RCC 7860 (cell line): ENCODE results near the gene ACAD9.
"Not testable (repeated sequence)": the region's sequence is repeated elsewhere in the genome, so short reads cannot be mapped to it uniquely, and the experiment has no call there.

ENCODE experiments used
- DNase-seq: peaks from one replicate; pipeline ENCODE4 v3.0.0-alpha.2; 2015; ENCODE audit warnings: low spot score
- FAIRE-seq: peaks from 2 replicates; lab custom pipeline; 2012; peaks lifted over from hg19 to GRCh38; lab: Jason Lieb, UNC

ACAD9 gene

DNA sequence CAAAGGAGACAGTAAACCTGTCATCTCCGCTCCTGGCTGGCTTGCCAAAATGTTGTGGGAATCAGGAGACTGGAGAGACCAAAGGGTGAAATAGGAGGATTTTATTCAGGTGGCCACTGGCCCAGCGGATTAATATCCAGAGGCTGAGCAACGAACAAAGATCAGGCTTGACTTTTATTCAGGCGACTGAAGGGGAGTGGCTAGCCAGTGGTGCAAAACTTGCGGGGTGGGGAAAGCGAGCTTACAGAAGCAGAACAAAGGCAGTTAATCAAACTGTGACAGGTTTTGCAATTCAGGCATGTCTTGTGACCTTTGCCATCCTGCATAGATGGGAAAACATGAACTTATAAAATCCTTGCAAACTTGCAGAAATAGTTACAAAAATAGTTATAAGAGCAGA is 19.8 kb upstream of the ACAD9 start:
- DNase-seq, result no peak
- FAIRE-seq, result no peak

DNA sequence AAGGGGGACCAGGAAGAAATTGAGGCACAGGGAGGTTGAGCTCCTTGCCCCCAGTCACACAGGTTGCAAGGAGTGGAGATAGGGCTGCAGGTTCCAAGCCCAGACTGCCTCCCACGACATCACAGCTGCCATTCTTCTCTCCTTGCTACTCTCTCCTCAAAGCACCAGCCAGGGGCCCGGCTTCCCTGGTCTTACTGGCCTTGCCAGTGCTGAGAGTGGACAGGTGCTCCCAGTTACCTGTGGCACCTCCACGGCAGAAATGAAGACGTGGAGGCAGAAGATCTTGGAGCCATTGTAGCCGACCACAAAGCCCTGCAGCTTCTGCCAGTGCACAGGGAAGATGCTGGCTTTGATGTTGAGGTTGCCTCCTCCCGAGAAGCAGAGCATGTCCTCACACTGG is 17.9 kb upstream of the ACAD9 start:
- DNase-seq (no peak), FAIRE-seq (no peak)

DNA sequence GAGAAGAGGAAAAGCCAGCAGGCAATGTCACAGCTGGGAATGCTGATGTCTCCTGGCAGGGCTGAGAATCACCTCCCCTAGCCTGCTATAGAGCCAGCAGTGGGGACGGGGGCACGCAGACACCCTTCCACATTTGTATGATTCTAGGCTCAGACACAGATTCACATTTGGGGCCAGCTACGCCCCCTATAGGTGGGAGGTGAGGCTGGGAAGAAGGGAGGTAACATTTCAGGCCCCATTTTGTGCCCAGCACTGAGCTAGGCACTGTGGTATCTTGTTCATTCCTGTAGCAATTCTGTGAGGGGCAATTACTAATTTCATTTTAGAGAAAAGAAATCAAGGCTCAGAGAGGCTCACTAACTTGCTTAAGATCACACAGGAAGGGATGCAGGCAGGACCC is 15.9 kb upstream of the ACAD9 start:
- FAIRE-seq, result no peak

DNA sequence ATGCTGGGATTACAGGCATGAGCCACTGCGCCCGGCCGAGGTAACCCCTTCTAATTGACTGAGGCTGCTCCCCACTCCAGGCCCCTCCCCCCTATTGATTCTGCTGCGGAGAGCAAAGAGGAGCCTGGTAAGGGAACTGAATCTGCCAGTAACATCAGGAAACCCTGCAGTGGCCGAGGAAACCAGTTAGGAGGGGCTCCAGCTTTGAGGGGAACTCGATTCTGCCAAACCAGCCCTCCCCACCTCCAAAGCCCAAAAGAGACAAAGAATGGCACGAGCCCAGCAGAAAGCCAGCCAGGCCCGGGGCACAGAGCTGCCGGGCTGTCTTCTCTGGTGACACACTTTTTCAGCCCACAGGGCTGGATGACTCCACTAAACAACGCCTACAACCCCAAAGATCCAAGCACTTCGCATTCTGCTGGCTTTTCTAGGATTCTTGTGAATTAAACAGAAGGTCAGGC is 15.0 kb upstream of the ACAD9 start:
- FAIRE-seq, result no peak
- no peak for DNase-seq

More for the DNA sequence above, 15.9 kb upstream of the ACAD9 start:
- no peak for DNase-seq

DNA sequence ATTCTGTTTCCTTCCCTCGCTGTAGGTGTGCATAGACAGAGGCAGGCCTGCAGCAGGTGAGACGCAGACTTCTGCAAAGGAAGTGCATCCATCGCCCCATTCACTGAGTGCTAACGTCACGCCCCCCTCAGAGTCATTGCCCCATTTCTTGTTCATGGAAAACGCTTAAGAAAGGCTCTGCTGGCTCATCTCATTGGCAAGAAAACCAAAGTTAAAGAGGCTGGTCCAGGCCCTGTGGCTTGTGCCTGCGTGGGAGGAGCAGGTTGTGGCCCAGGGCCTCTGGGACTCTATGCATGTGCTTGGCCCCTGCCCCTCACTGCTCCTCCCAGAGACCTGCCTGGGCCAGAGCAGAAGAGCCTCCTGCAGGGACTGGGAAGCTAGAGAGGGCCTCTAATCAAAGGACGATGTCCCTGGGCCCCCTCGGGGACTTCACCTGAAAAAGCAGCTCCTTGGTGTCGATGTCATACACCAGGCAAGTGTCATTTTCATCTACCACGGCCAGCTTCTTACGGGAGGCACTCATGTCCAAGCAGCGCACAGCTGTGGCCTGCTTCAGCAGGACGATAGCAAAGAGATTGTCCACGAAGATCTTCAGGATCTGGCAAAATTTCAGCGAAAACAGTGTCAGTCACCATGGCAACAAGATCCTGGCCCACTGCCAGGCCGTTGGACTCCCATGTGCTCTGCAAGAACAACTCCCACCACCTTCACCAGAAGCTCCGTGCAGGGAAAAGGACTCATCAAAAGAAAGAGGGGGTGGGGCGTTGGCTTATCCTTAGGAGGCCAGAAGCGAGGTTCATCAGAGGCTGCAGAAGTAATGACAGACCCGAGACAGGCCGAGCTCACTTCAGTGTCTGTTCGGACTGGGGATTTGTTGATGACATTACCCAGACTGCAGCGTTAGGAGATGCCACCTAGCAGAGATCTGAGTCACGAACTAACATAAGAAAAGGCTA is 14.3 kb upstream of the ACAD9 start:
- not testable (repeated sequence) for FAIRE-seq, DNase-seq

DNA sequence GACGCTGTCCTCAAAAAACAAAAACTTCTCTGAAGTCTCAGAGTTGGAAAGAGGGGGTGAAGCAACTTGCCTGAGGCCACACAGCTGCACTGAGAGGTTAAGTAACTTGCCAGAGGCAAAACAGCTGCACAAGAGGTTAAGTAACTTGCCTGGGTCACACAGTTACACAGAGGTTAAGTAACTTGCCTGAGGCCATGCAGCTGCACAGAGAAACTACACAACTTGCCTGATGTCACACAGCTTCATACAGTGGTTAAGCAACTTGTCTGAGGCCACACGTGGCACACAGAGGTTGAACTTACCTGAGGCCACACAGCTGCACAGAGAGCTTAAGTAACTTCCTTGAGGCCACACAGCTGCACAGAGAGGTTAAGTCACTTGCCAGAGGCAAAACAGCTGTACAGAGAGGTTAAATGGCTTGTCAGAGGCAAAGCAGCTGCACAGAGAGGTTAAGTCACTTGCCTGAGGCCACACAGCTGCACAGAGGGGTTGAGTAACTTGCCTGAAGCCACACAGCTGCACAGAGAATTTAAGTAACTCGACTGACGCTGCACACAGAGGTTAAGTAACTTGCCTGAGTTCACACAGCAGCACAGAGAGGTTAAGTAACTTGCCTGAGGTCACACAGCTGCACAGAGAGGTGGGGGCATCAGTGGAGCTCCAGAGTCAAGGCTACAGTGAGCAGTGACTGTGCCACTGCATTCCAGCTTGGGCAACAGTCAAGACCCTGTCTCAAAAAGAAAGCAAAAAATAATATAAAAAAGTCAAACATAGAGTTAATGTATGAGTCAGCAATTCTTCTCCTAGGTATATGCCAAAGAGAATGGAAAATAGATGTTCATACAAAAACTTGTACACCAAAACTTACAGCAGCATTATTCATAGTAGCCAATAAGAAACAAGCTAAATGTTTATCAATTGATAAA is 12.0 kb upstream of the ACAD9 start:
- FAIRE-seq (no peak), DNase-seq (no peak)

DNA sequence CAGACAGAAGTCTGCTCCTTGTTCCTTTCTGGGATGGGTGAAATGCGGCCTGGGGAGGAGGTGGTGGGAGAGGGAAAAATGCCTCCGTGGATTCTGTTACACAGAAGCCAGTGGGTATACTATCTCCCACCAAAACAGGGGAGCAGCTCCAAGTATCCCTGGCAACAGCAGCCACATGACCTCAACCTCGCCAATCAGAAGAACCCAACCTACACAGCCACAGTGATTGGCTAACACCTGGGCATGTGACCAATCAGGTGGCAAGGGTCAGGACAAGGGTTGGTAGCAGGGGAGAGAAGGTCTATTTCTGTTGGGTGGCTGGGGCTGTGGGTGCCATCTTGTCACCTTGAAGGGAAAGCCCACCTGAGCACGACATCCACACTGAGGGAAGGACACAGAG is 9.1 kb upstream of the ACAD9 start:
- DNase-seq (no peak), FAIRE-seq (no peak)

DNA sequence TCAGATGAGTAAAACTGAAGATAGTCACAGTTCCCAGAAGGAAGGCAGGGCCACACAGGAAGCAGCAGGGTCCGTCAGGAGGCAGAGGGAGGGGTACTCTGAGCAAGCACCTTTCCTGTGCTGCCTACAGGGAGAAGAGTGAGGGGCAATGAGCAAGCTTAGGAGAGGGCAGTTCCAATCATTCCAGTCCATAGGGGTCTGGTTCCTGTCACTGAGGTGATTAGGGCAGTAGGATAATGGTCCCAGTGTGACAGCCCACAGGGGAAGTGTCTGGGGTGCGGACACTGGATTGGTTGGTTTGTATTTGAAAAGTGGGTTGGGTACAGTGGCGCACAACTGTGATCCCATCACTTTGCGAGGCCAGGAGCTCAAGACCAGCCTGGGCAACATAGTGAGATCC is 7.1 kb upstream of the ACAD9 start:
- no peak for DNase-seq
- FAIRE-seq, result no peak

DNA sequence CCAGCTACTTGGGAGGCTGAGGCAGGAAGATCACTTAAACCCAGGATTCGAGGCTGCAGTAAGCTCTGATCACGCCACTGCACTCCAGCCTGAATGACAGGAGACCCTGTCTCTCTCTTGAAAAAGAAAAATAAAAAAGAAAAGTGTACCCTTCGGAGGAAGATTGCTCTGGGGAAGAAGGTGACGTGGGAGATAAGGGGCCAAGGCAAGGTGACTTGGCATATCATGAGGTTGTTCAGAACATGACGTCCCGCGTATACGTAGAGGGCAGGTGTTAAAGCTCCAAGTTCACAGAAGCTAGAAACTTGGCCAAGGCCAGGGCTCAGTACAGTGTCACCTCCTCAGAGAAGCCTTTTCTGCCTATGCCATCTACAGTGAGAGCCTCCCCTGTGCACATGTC is 6.7 kb upstream of the ACAD9 start:
- DNase-seq, result no peak
- FAIRE-seq, result no peak

DNA sequence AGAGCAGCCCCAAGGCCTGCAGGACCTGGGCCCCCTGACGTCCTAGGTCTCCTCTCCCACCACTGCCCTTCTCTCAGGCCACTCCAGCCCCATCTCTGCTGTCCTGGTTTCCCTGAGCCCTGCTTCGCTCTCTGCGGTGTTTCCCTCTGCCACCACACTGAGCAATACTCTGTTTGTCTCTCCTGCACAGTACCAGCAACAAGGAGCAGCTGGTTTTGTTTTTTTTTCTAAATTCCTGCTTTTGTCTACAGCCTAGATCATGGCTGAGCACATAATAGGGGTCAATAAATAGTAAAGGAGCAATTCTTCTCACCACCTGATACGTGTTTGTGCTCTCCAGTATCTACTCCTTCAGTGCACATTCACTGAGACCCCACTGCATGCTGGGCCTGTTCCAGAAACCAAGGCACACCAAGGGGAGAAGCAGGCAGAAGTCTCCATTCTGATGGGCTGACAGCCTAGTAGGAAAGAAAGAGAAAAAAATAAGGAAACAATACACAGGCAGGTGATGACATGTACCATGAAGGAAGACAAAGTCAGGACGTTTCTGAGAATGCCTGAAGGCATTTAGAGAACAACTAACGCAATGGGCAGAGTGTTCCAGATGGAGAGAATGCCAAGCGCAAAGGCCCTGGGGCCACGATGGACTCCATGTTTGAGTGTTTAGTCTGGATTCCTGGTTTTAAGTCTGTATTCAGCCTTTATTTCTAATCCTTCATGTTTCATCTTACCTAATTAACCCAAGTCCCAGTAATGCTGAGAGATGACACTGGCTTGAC is 6.0 kb upstream of the ACAD9 start:
- no peak for DNase-seq

DNA sequence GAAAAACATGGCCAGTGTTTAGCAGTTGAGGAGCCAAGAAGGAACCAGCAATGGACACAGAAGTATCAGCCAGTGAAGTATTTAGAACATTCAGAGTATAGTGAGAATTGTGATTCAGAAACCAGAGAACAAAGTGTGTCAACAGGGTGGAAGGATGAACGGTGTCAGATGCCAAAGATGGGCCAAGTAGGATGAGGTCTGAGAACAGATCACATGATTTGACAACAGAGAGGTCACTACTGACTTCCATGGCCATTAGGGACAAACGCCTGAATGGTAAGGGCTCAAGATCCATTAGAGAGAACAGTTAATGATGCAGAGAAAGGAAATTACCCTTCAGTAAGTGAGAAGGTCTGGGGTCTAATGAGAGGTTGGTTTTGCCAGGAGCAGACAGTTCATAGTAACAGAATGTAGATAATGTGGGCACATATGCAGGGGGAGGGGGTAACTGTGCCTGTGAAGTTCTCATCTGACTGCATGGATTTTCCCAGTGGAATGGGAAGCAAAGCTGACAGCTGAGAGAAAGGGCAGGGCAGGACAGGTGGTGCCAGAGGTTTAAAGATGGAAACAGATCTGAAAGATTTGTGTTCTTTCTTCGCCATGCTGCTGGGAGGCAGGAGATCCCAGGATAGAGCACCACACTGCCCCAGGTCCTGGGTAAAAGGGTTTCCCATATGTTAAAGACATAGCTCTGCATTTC is 4.8 kb upstream of the ACAD9 start:
- DNase-seq (no peak), FAIRE-seq (no peak)

More for the DNA sequence above, 6.0 kb upstream of the ACAD9 start:
- no peak for FAIRE-seq

DNA sequence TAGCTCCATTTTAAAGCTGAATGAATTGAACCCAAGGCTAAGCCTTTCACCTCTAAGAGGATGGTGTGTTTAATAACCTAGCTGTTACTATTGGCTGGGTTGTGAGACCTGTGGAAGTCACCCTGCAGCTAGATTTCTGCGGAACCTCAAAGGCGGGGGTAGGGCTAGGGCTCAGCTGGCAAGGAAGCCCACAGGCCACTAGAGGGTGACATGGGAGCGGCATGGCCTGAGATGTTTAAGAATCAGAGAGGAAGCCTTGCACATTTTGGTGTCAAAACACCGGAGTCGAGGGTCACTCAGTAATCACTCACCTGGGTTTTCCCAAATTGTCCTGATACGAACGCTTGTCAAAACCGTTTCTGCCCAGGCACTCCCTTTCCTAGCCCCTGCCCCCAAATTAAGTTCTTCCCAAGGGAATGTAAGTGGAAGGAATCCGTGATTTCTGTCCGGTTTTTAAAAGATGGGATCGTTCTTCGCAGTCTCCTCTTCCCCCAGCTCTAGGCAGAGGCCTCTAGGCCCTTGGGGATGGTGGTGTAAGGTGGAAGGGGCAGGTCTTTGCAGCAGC is 3.8 kb upstream of the ACAD9 start:
- FAIRE-seq, result no peak
- no peak for DNase-seq

DNA sequence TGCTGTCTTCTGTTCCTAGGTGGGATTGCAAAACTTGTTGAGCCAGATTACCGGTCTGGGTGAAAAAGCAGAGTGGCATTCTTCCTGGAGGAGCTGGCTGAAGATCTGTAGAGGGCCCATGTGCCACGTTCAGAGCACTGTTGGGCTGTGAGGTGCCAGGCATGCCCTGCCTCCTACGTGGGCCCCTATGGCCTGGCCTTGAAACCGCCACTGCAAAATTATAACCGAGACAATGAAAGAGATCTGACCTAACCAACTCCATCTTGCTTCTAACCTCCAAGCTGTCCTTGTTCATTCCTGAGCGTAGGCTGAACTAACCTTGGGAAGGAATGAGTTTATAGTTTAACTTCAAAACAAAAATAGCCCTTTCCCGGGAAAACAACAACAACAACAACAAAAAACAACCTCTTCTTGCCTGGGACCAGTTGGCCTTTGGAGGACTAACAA is 1.4 kb upstream of the ACAD9 start:
- DNase-seq, result no peak
- FAIRE-seq, result no peak

DNA sequence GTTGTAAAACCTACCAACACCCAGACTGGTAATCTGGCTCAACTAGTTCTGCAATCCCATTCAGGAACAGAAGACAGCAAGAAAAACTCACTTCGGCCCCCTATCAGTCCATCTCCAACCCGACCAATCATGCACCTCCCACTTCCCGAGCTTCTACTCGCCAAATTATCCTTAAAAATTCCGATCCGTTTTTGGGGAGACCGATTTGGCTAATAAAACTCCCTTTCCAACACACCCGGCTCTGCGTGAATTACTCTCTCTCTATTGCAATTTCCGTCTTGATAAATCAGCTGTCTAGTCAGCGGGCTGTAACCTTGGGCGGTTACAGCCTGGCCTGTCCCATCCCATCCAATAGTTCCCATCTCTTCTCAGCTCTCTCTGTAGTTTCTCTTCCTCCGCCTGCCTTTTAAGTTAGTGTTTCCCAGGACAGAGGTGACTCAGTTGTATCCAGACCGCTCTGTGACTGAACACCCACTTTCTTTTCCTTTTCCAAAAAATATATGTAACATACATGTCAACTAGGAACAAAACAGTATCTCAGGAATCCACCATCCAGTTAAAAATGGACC is 780 bp upstream of the ACAD9 start:
- no peak for FAIRE-seq

DNA sequence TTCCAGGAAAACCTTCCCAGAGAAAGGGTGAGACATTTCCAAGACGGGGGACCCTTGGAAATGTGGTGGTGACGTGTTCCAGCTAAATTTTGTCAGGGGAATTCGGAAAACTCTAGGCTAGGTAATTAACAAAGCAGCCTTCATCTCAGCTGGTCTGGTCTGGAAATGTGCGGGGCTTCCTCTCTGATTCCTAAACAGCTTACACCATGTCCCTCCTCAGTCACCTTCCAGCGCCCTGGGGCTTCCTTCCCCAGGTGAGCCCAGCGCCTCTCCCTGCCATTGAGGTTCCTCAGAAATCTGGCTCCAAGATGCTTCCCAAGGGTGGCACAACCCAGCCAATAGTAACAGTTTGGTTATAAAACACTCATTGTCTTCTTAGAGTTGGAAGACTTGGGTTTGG is 571 bp downstream of the ACAD9 start:
- FAIRE-seq (no peak), DNase-seq (no peak)

More for the DNA sequence above, 780 bp upstream of the ACAD9 start:
- DNase-seq, result peak; percentile 64

DNA sequence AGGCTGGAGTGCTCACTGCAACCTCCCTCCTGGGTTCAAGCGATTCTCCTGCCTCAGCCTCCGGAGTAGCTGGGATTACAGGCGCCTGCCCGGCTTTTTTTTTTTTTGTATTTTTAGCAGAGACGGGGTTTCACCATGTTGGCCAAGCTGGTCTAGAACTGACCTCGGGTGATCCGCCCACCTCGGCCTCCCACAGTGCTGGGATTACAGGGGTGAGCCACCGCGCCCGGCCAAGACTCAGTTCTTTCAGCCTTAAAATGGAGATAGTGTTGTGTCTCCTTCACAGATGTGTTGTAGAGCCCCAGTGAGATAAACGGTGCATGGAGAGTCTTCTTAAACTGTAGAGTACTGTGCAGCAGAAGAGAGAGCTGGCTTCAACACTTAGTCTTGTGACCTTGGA is 1.0 kb downstream of the ACAD9 start:
- not testable (repeated sequence) for DNase-seq, FAIRE-seq

DNA sequence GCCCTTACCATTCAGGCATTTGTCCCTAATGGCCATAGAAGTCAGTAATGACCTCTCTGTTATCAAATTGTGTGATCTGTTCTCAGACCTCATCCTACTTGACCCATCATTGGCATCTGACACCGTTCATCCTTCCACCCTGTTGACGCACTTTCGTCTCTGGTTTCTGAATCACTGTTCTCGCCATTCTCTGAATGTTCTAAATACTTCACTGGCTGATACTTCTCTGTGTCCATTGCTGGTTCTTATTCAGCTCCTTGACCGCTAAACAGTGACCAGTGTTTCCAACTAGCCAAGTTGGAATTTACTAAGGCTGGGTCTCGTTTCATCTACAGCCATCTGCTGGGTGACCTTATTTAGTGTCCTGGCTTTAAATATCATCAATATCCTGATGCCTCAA is 2.2 kb downstream of the ACAD9 start:
- DNase-seq (no peak), FAIRE-seq (no peak)

DNA sequence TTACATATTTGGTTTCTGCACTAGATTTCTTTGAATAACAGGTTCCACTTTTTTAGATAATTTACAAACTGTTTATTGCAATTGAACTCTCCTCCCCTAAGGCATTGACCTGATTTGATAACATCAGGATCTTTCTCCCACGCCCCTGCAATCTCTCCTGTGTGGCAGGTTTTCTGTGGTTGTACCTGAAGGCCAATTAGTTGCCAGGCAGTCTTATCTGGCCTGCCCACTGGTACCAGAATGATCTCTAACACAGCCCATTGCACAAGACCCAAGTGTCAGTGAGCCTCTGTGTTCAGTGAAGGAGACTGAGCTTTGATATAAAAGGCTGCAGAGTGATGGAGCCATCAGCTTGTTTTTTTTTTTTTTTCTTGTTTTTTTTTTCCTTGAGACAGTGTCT is 3.3 kb downstream of the ACAD9 start:
- DNase-seq, result no peak
- no peak for FAIRE-seq

DNA sequence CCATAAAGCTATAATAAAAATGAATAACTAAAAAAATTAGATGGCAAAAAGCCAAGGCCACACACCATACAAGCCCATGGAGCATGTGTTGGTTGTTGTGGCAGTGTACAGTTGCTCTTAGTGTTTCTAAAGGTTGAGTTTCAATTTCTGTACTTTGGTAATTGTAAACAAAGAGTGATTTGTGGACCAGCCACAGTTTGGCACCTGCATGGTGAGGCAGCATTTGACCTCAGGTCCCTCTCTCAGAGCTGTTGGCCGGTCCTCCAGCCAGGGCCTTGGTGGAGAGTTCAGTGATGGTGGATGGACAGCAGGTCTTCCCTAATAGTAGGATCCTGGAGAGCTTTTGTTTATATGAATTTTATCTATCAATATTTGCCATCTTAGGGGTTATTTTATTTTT is 5.6 kb downstream of the ACAD9 start:
- no peak for DNase-seq
- FAIRE-seq, result no peak
